H9 (cell line): ENCODE measurements around the gene REXO4. TPM values are rescaled to one million over a fixed set of nuclear protein-coding genes. Genes with fewer than 3 reads are reported as not detected.

ENCODE experiments used
- DNase-seq: peaks from one replicate; pipeline ENCODE4 v3.0.0-alpha.2; 2017
- H2AFZ ChIP-seq: one replicate; pipeline ENCODE4 v1.6.1; 2013; ENCODE audit warnings: mild to moderate bottlenecking, low read length, control low read depth, moderate library complexity
- H2AK5ac ChIP-seq: 2 replicates; pipeline ENCODE4 v1.6.1; 2013; ENCODE audit warnings: low read length, control low read depth, mixed read lengths; ENCODE audit not compliant: insufficient read length
- H2BK120ac ChIP-seq: one replicate; pipeline ENCODE4 v1.6.1; 2013; ENCODE audit warnings: low read depth, mild to moderate bottlenecking, low read length, control low read depth, inconsistent platforms; ENCODE audit not compliant: poor library complexity, severe bottlenecking
- H2BK12ac ChIP-seq: 2 replicates; pipeline ENCODE4 v1.6.1; 2013; ENCODE audit warnings: low read length, control low read depth, mixed read lengths, low read depth; ENCODE audit not compliant: insufficient read length
- H2BK15ac ChIP-seq: 2 replicates; pipeline ENCODE4 v1.6.1; 2013; ENCODE audit warnings: low read depth, low read length, control low read depth
- H2BK20ac ChIP-seq: one replicate; pipeline ENCODE4 v1.6.1; 2013; ENCODE audit warnings: low read depth, mild to moderate bottlenecking, low read length, control low read depth, inconsistent platforms; ENCODE audit not compliant: poor library complexity, severe bottlenecking
- H2BK5ac ChIP-seq: 2 replicates; pipeline ENCODE4 v1.6.1; 2013; ENCODE audit warnings: low read length, control low read depth, mixed read lengths; ENCODE audit not compliant: insufficient read length
- H3K14ac ChIP-seq: 2 replicates; pipeline ENCODE4 v1.6.1; 2013; ENCODE audit warnings: low read length, control low read depth; ENCODE audit not compliant: insufficient read depth
- H3K18ac ChIP-seq: 2 replicates; pipeline ENCODE4 v1.6.1; 2013; ENCODE audit warnings: low read depth, mild to moderate bottlenecking, mixed read lengths, low read length, control low read depth; ENCODE audit not compliant: insufficient read length
- H3K23ac ChIP-seq: 2 replicates; pipeline ENCODE4 v1.6.1; 2013; ENCODE audit warnings: low read length, control low read depth, mixed read lengths, low read depth; ENCODE audit not compliant: insufficient read length
- H3K23me2 ChIP-seq: 2 replicates; pipeline ENCODE4 v1.6.1; 2013; ENCODE audit warnings: low read depth, mild to moderate bottlenecking, mixed read lengths, low read length, control low read depth; ENCODE audit not compliant: insufficient read length, poor library complexity, severe bottlenecking
- H3K27ac ChIP-seq: 2 replicates; pipeline ENCODE4 v1.5.1; 2013; ENCODE audit warnings: low read length, control low read depth, mixed read lengths, low read depth; ENCODE audit not compliant: insufficient read length
- H3K27me3 ChIP-seq: 2 replicates; pipeline ENCODE4 v1.6.1; 2013; ENCODE audit warnings: low read length, control low read depth, inconsistent platforms; ENCODE audit not compliant: insufficient read depth
- H3K4ac ChIP-seq: 2 replicates; pipeline ENCODE4 v1.6.1; 2013; ENCODE audit warnings: low read depth, mild to moderate bottlenecking, control low read depth, inconsistent platforms, low read length, moderate library complexity
- H3K4me1 ChIP-seq: 2 replicates; pipeline ENCODE4 v1.6.1; 2013; ENCODE audit warnings: low read length, control low read depth, inconsistent platforms; ENCODE audit not compliant: insufficient read depth
- H3K4me2 ChIP-seq: 2 replicates; pipeline ENCODE4 v1.6.1; 2013; ENCODE audit warnings: low read length, control low read depth, mixed read lengths; ENCODE audit not compliant: insufficient read length, insufficient read depth
- H3K56ac ChIP-seq: 2 replicates; pipeline ENCODE4 v1.6.1; 2013; ENCODE audit warnings: low read depth, mild to moderate bottlenecking, mixed read lengths, low read length, control low read depth; ENCODE audit not compliant: insufficient read length
- H3K79me1 ChIP-seq: 2 replicates; pipeline ENCODE4 v1.6.1; 2013; ENCODE audit warnings: low read depth, mild to moderate bottlenecking, moderate library complexity, low read length, control low read depth, inconsistent platforms; ENCODE audit not compliant: insufficient read depth, poor library complexity, severe bottlenecking
- H3K79me2 ChIP-seq: 2 replicates; pipeline ENCODE4 v1.6.1; 2013; ENCODE audit warnings: low read length, control low read depth, inconsistent platforms; ENCODE audit not compliant: insufficient read depth
- H3K9ac ChIP-seq: 2 replicates; pipeline ENCODE4 v1.6.1; 2013; ENCODE audit warnings: low read length, control low read depth, mixed read lengths; ENCODE audit not compliant: insufficient read length; ENCODE audit errors: extremely low read depth
- H3K9me3 ChIP-seq: one replicate; pipeline ENCODE4 v1.6.1; 2013; ENCODE audit warnings: low read depth, low read length, inconsistent platforms; ENCODE audit not compliant: control insufficient read depth
- H3T11ph ChIP-seq: one replicate; pipeline ENCODE4 v1.6.1; 2013; ENCODE audit warnings: mild to moderate bottlenecking, low read length, control low read depth, inconsistent platforms
- H4K20me1 ChIP-seq: one replicate; pipeline ENCODE4 v1.6.1; 2013; ENCODE audit not compliant: control insufficient read depth, insufficient read length, insufficient read depth
- H4K5ac ChIP-seq: 2 replicates; pipeline ENCODE4 v1.6.1; 2013; ENCODE audit warnings: low read depth, mild to moderate bottlenecking, mixed read lengths, low read length, control low read depth; ENCODE audit not compliant: insufficient read length
- H4K8ac ChIP-seq: replicated peaks from 2 replicates; pipeline ENCODE4 v1.6.1; 2013; ENCODE audit warnings: low read length, control low read depth, mixed read lengths, low read depth; ENCODE audit not compliant: insufficient read length
- H4K91ac ChIP-seq: 2 replicates; pipeline ENCODE4 v1.6.1; 2013; ENCODE audit warnings: low read depth, mild to moderate bottlenecking, moderate library complexity, mixed read lengths, low read length, control low read depth; ENCODE audit not compliant: insufficient read length
- H3K27ac Mint-ChIP-seq, 3 experiments: 2 replicates in 2 of 3; 3 replicates in 1 of 3; pipeline ENCODE4 v1.8.0; 2020 to 2021; ENCODE audit warnings: mixed read lengths in 3 of 3, mild to moderate bottlenecking in 1 of 3, moderate library complexity in 1 of 3
- H3K27me3 Mint-ChIP-seq: 2 replicates; pipeline ENCODE4 v1.8.0; 2021; ENCODE audit warnings: low read depth, mild to moderate bottlenecking, moderate library complexity, mixed read lengths
- H3K36me3 Mint-ChIP-seq, 3 experiments: 2 replicates in 2 of 3; 3 replicates in 1 of 3; pipeline ENCODE4 v1.8.0; 2020 to 2021; ENCODE audit warnings: low read depth in 3 of 3, mixed read lengths in 3 of 3; ENCODE audit not compliant: insufficient read depth in 1 of 3
- H3K4me1 Mint-ChIP-seq, 2 experiments: 2 replicates each; pipeline ENCODE4 v1.8.0; 2020; ENCODE audit warnings: mixed read lengths in 2 of 2
- H3K4me3 Mint-ChIP-seq, 2 experiments: 2 replicates in 1 of 2; 3 replicates in 1 of 2; pipeline ENCODE4 v1.8.0; 2020 to 2021; ENCODE audit warnings: mild to moderate bottlenecking in 2 of 2, mixed read lengths in 2 of 2, moderate library complexity in 1 of 2
- H3K9me3 Mint-ChIP-seq, 2 experiments: 2 replicates in 1 of 2; 3 replicates in 1 of 2; pipeline ENCODE4 v1.8.0; 2020; ENCODE audit warnings: mild to moderate bottlenecking in 2 of 2, mixed read lengths in 2 of 2, moderate library complexity in 1 of 2
- CTCF ChIP-seq: fragments of 200-600 bp; sonication (generic); conservative IDR thresholded peaks from 3 replicates; pipeline ENCODE4 v1.8.0; 2021; ENCODE audit warnings: antibody characterized with exemption, mild to moderate bottlenecking
- WGBS: extraction: QIAGEN DNeasy Blood & Tissue Kit; methylation state at CpG from one replicate; pipeline ENCODE4 v1.1.7; 2013; ENCODE audit warnings: missing lambda C conversion rate, low lambda C conversion rate, mixed read lengths; ENCODE audit not compliant: insufficient read length; ENCODE audit errors: extremely low coverage; 5-methylcytosine and 5-hydroxymethylcytosine counted together
- total RNA-seq: library from RNA; stranded (reverse); gene quantifications from 2 replicates; pipeline ENCODE4 v1.2.1, GENCODE V29; 2021

Gene REXO4
- total RNA-seq, 1 experiment from 2014 or later, result 35.2 TPM

- no peaks in the 10 kb centered on the region for H4K20me1 ChIP-seq
- Mint-ChIP-seq H3K36me3 (peaks cover 0 to 1% (median 0%) of the 10 kb centered on the region in 3 experiments; a peak in 1 of 7 replicates), H3K4me3 (no peak overlapping the region), H3K27ac (no peak overlapping the region), H3K4me1 (no peaks in the 10 kb centered on the region), H3K9me3 (peaks cover 15% of the 10 kb centered on the region in 2 experiments), H3K27me3 (peaks cover 23% of the 10 kb centered on the region)
- no peak overlapping the region for H3K14ac ChIP-seq
- H3K4ac ChIP-seq, result no peak overlapping the region
- H3K79me2 ChIP-seq, result no peaks in the 10 kb centered on the region
- H2BK12ac ChIP-seq, result no peak overlapping the region
- no peak overlapping the region for H2BK120ac ChIP-seq
- H3K18ac ChIP-seq, result no peak overlapping the region
- no peak overlapping the region for H2AK5ac ChIP-seq
- no peak overlapping the region for H3K9ac ChIP-seq
- no peak overlapping the region for H3K23ac ChIP-seq
- DNase-seq, result no peak
- H3T11ph ChIP-seq, result no peak overlapping the region
- H3K4me2 ChIP-seq, result no peak overlapping the region
- H4K8ac ChIP-seq, result no peak overlapping the region
- H2BK15ac ChIP-seq, result no peak overlapping the region
- no peak overlapping the region for H3K27ac ChIP-seq
- no peak overlapping the region for H3K56ac ChIP-seq
- no peak overlapping the region for H2BK5ac ChIP-seq
- TF ChIP-seq CTCF, result no peak
- no peak overlapping the region for H4K5ac ChIP-seq
- H3K27me3 ChIP-seq, result no peaks in the 10 kb centered on the region
- H3K4me1 ChIP-seq, result no peaks in the 10 kb centered on the region
- no peaks in the 10 kb centered on the region for H3K79me1 ChIP-seq
- H2AFZ ChIP-seq, result no peak overlapping the region
- H2BK20ac ChIP-seq, result no peak overlapping the region
- H3K23me2 ChIP-seq, result no peaks in the 10 kb centered on the region
- no peak overlapping the region for H4K91ac ChIP-seq
- H3K9me3 ChIP-seq, result no peaks in the 10 kb centered on the region
- WGBS, result no CpG with 5 or more reads among the region's 9 CpGs
These were observed 30.1 kb downstream of the REXO4 start for GRCh38 chr9:133387680-133388079.
